Type B pancreatic cell (in vitro differentiated cells): ENCODE measurements around the gene NEURL3. TPM values are rescaled to one million over a fixed set of nuclear protein-coding genes. Genes with fewer than 3 reads are reported as not detected.

Experiments
- DNase-seq: peaks from one replicate; pipeline ENCODE4 v3.0.0; 2021; ENCODE audit warnings: mixed read lengths; ENCODE audit not compliant: unreplicated experiment; ENCODE audit errors: extremely low spot score
- H3K27ac Mint-ChIP-seq: 2 replicates; pipeline ENCODE4 v1.8.0; 2021; ENCODE audit warnings: mild to moderate bottlenecking, mixed read lengths
- H3K27me3 Mint-ChIP-seq: 2 replicates; pipeline ENCODE4 v1.8.0; 2021; ENCODE audit warnings: mixed read lengths
- H3K36me3 Mint-ChIP-seq: 2 replicates; pipeline ENCODE4 v1.8.0; 2021; ENCODE audit warnings: mixed read lengths
- H3K4me1 Mint-ChIP-seq: one replicate; pipeline ENCODE4 v1.8.0; 2021; ENCODE audit warnings: mixed read lengths; ENCODE audit not compliant: unreplicated experiment
- H3K4me3 Mint-ChIP-seq: 2 replicates; pipeline ENCODE4 v1.8.0; 2021; ENCODE audit warnings: mild to moderate bottlenecking, mixed read lengths
- H3K9me3 Mint-ChIP-seq: 2 replicates; pipeline ENCODE4 v1.8.0; 2021; ENCODE audit warnings: mixed read lengths
- CTCF ChIP-seq: fragments of 200-600 bp; sonication (generic); conservative IDR thresholded peaks from 2 replicates; pipeline ENCODE4 v1.5.0; 2021; ENCODE audit warnings: antibody characterized with exemption, mild to moderate bottlenecking
- total RNA-seq: library from RNA; stranded (reverse); gene quantifications from 2 replicates; pipeline ENCODE4 v1.2.1, GENCODE V29; 2021; ENCODE audit warnings: low replicate concordance

The NEURL3 gene
- total RNA-seq, 1 donor from 2014 or later = 1.1 TPM

GRCh38 chr2:96526615-96527285 lies 21.6 kb upstream of the NEURL3 start:
- Mint-ChIP-seq H3K27me3 (peaks cover 35% of the 10 kb centered on the region), H3K4me3 (peak overlapping the region; percentile 74), H3K36me3 (no peaks in the 10 kb centered on the region), H3K27ac (no peak overlapping the region), H3K4me1 (peaks cover 19% of the 10 kb centered on the region), H3K9me3 (no peaks in the 10 kb centered on the region)
- no peak for TF ChIP-seq CTCF
- DNase-seq = peak; percentile 55

DNA sequence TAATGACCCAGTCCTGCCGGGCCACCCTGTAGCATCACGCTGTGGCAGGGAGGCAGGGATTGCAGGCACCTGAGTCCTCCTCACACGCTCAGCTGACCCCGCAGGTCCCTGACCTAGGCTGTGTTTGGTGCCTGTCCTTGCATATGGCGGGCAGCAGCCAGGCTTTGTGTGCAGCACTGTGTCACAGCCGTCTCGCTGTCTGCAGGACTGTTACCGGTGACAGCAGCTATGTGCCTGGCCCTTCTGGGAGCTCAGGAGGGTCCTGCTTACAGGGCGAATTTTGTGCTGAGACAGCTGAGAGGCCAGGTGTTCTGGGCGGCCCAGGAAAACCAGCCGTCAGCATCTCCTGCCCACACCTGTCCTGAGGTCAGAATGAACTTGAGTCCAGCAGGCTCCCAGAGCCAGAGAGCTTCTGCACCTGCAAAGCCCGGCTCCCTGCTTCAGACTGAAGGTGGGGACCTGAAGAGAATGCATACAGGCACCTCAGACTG lies 21.0 kb upstream of the NEURL3 start:
- no peak for TF ChIP-seq CTCF
- no peak overlapping the region for H3K4me3 Mint-ChIP-seq
- peaks cover 19% of the 10 kb centered on the region for H3K4me1 Mint-ChIP-seq
- no peak for DNase-seq
- H3K27me3 Mint-ChIP-seq = peaks cover 35% of the 10 kb centered on the region
- no peaks in the 10 kb centered on the region for H3K36me3 Mint-ChIP-seq
- no peaks in the 10 kb centered on the region for H3K9me3 Mint-ChIP-seq
- H3K27ac Mint-ChIP-seq = no peak overlapping the region

DNA sequence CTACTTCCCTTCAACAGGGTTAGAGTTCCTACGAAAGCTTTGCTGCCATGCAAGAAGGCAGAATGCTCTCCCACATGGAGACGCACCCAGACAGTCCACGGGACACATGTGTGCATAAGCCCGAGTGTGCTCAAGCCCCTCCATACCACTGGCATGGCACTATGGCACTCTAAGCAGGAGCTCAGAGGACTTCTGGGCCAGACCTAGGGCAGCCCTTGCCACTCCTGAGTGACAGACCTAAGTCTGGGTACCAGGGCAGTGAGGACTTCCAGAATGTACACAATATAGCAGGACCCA lies 20.0 kb upstream of the NEURL3 start:
- H3K4me3 Mint-ChIP-seq = no peak overlapping the region
- peaks cover 19% of the 10 kb centered on the region for H3K4me1 Mint-ChIP-seq
- TF ChIP-seq CTCF = no peak
- H3K36me3 Mint-ChIP-seq = no peaks in the 10 kb centered on the region
- H3K27me3 Mint-ChIP-seq = peaks cover 35% of the 10 kb centered on the region
- H3K27ac Mint-ChIP-seq = no peak overlapping the region
- no peaks in the 10 kb centered on the region for H3K9me3 Mint-ChIP-seq
- no peak for DNase-seq

DNA sequence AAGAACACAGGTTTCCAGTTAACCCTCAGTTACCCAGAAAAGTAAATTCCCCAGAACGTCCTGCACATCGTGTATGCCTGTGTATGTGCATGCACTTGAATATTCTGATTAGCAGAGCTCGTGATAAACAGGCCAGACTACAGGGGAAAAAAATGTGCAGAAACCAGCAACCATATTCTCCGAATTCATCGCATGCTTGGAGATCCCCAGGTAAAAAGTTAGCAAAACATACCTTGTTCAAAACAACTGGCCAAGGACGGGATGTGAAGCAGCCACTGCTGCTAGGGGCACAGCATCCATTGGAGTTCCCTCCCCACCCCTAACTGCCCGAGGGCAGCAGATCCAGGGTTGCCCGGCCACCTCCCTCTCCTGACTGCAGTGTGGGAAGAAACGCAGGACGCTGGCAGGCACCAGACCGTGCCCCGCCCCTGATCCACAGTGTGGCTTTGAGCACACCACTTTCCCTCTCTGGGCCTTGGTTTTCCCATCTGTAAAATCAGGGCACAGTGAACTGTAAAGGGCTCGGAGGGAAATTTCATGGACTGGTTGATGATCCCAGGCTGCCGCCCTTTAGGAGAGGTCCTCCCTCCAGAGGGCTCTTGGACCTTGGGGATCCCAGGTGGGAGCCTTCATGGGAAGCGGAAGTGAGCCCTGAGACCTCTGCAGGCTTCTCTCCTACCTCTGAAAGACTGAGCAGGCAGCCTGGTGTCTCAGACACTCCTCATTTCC lies 19.5 kb upstream of the NEURL3 start:
- H3K36me3 Mint-ChIP-seq = no peaks in the 10 kb centered on the region
- DNase-seq = peak; percentile 57
- TF ChIP-seq CTCF = no peak
- no peak overlapping the region for H3K27ac Mint-ChIP-seq
- no peak overlapping the region for H3K4me3 Mint-ChIP-seq
- H3K9me3 Mint-ChIP-seq = no peaks in the 10 kb centered on the region
- H3K4me1 Mint-ChIP-seq = peaks cover 19% of the 10 kb centered on the region
- H3K27me3 Mint-ChIP-seq = peaks cover 32% of the 10 kb centered on the region

DNA sequence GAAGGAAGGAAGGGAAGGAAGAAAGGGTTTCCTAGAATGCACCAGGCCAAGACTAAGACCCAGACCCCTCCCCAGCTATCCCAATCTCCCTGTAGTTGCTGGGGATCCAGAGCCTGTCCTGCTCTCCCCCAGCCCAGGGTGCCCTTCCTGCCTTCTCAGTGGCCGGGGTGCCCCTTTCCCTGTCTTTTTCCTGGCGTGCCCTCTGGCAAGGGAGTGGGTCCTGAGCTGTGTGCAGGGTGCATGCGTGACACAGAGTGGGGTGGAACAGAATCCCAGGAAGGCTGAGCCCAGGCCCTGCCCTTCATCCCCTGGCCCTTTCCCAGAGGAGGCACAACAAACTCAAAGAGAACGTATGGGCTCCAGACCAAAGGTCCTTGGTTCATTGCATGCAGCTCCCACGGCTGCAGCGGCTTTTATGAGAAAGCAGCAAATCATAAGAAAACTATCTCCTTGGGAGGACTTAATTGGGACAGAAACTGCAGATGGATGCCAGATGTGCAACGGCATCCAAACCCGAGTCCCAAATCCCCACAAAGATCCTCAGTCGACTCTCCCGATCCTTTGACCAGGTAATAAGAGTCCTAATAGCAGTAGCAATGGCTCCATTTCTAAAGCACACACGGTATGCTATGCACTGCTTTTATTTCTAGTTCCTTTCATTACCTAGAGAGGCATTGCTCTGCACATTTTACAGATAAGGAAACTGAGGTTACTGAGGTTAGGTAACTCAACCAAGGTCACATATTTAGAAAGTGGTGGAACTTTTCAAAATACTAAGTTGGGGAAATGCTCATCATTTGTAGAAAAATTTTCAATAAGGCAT lies 18.7 kb upstream of the NEURL3 start:
- H3K27me3 Mint-ChIP-seq = peaks cover 28% of the 10 kb centered on the region
- no peaks in the 10 kb centered on the region for H3K36me3 Mint-ChIP-seq
- H3K9me3 Mint-ChIP-seq = no peaks in the 10 kb centered on the region
- TF ChIP-seq CTCF = no peak
- H3K4me1 Mint-ChIP-seq = peaks cover 19% of the 10 kb centered on the region
- no peak overlapping the region for H3K4me3 Mint-ChIP-seq
- DNase-seq = peak; percentile 47
- no peak overlapping the region for H3K27ac Mint-ChIP-seq
